Caco-2 (cell line): Measurements from ENCODE around the gene VCX2. TPM values are rescaled to one million over a fixed set of nuclear protein-coding genes. Genes with fewer than 3 reads are reported as not detected.
"Not testable (repeated sequence)": the region's sequence is repeated elsewhere in the genome, so short reads cannot be mapped to it uniquely, and the experiment has no call there.

ENCODE experiments used
- BruUV-seq: library from RNA; stranded (reverse); fragments of 400-500 nt; replicated peaks from 2 replicates; lab custom pipeline; 2021; lab: Mats Ljungman, UMichigan
- CTCF ChIA-PET: fragments of 300-600 bp; sonication (Branson Sonifier 250); formaldehyde crosslinking; loops from one replicate; lab custom pipeline; 2022; ENCODE audit warnings: antibody characterized with exemption; lab: Charles Lee
- POLR2A ChIA-PET: fragments of 300-600 bp; sonication (Branson Sonifier 250); formaldehyde crosslinking; loops from one replicate; lab custom pipeline; 2022; ENCODE audit warnings: antibody characterized with exemption; lab: Charles Lee
- DNase-seq, 2 experiments: peaks; one replicate each; pipeline versions ENCODE4 v3.0.0 to v3.0.0-alpha.2; 2020 to 2022
- H3K27me3 ChIP-seq: replicated peaks from 2 replicates; pipeline ENCODE4 v1.6.0; 2011; ENCODE audit warnings: low read length; ENCODE audit not compliant: control insufficient read depth, insufficient read depth
- H3K36me3 ChIP-seq: 2 replicates; pipeline ENCODE4 v1.5.1; 2011; ENCODE audit warnings: low read length; ENCODE audit not compliant: control insufficient read depth, insufficient read depth
- H3K4me1 ChIP-seq: fragments of 250-450 bp; sonication (Bioruptor Pico); 2 replicates; pipeline ENCODE4 v1.5.1; 2020; ENCODE audit warnings: mild to moderate bottlenecking
- H3K4me3 ChIP-seq: 2 replicates; pipeline ENCODE4 v1.5.1; 2011; ENCODE audit warnings: low read depth, mild to moderate bottlenecking, control low read depth, low read length
- H3K9me3 ChIP-seq: fragments of 250-450 bp; sonication (Bioruptor Pico); 2 replicates; pipeline ENCODE4 v1.5.1; 2020; ENCODE audit warnings: mild to moderate bottlenecking, moderate library complexity
- H3K27ac Mint-ChIP-seq: one replicate; pipeline ENCODE4 v1.8.0; 2022; ENCODE audit warnings: mixed read lengths; ENCODE audit not compliant: unreplicated experiment
- H3K27me3 Mint-ChIP-seq: one replicate; pipeline ENCODE4 v1.8.0; 2022; ENCODE audit warnings: mixed read lengths; ENCODE audit not compliant: insufficient read depth, unreplicated experiment
- H3K36me3 Mint-ChIP-seq: one replicate; pipeline ENCODE4 v1.8.0; 2022; ENCODE audit warnings: mild to moderate bottlenecking, mixed read lengths; ENCODE audit not compliant: insufficient read depth, unreplicated experiment
- H3K4me1 Mint-ChIP-seq: one replicate; pipeline ENCODE4 v1.8.0; 2022; ENCODE audit warnings: low read depth, mixed read lengths; ENCODE audit not compliant: unreplicated experiment
- H3K4me3 Mint-ChIP-seq: one replicate; pipeline ENCODE4 v1.8.0; 2022; ENCODE audit warnings: mild to moderate bottlenecking, moderate library complexity, mixed read lengths; ENCODE audit not compliant: unreplicated experiment
- H3K9me3 Mint-ChIP-seq: one replicate; pipeline ENCODE4 v1.8.0; 2022; ENCODE audit warnings: mixed read lengths; ENCODE audit not compliant: unreplicated experiment
- CTCF ChIP-seq, 2 experiments: fragments of 200-600 bp in 1 of 2; IDR thresholded peaks; 1 replicate in 1 of 2; 2 replicates in 1 of 2; pipeline versions ENCODE4 v1.5.1 to v1.8.0; 2011 to 2022; ENCODE audit warnings: antibody characterized with exemption in 1 of 2, control low read depth in 1 of 2, inconsistent platforms in 1 of 2, low read depth in 1 of 2, low read length in 1 of 2, mild to moderate bottlenecking in 1 of 2, moderate library complexity in 1 of 2; ENCODE audit not compliant: insufficient read depth in 1 of 2, severe bottlenecking in 1 of 2, unreplicated experiment in 1 of 2
- intact Hi-C: fragments of 100-400 bp; cut with micrococcal nuclease; formaldehyde crosslinking; loops from one replicate; pipeline ENCODE4 v1.10.0; 2022; ENCODE audit not compliant: unreplicated experiment
- microRNA-seq: library from miRNA; unstranded; fragments of <30 nt; microRNA quantifications from one replicate; pipeline ENCODE4 v1.2.0, GENCODE V29; 2022
- total RNA-seq: library from RNA; stranded (reverse); gene quantifications from 2 replicates; pipeline ENCODE4 v1.2.3, GENCODE V29; 2022

The VCX2 gene
- total RNA-seq, 1 experiment from 2014 or later = not detected

GRCh38 chrX:8122538-8122937 lies 48.5 kb downstream of the VCX2 start:
- Histone ChIP-seq H3K9me3 (no peaks in the 10 kb centered on the region), H3K4me3 (no peak overlapping the region), H3K4me1 (no peaks in the 10 kb centered on the region), H3K36me3 (no peaks in the 10 kb centered on the region), H3K27me3 (no peaks in the 10 kb centered on the region)
- BruUV-seq = no TSS peak
- H3K36me3 Mint-ChIP-seq = no peaks in the 10 kb centered on the region
- no peak overlapping the region for H3K27ac Mint-ChIP-seq
- CTCF ChIA-PET = no interaction called here
- H3K27me3 Mint-ChIP-seq = no peaks in the 10 kb centered on the region
- intact Hi-C loops = no loop called here
- TF ChIP-seq CTCF (IDR thresholded peaks at IDR 0.05; ENCODE audit: insufficient read depth in 1 of 2, low read depth in 1 of 2, low read length in 1 of 2, severe bottlenecking in 1 of 2, unreplicated experiment in 1 of 2) = no peak
- no peak overlapping the region for H3K4me3 Mint-ChIP-seq
- H3K9me3 Mint-ChIP-seq = no peaks in the 10 kb centered on the region
- POLR2A ChIA-PET = no interaction called here
- no peaks in the 10 kb centered on the region for H3K4me1 Mint-ChIP-seq
- no peak for DNase-seq

GRCh38 chrX:8121391-8121790 lies 49.7 kb downstream of the VCX2 start:
- H3K36me3 Mint-ChIP-seq, POLR2A ChIA-PET, H3K4me3 ChIP-seq, BruUV-seq, CTCF ChIA-PET, H3K36me3 ChIP-seq, H3K9me3 Mint-ChIP-seq, H3K27me3 Mint-ChIP-seq, H3K4me3 Mint-ChIP-seq, DNase-seq, H3K27ac Mint-ChIP-seq, H3K9me3 ChIP-seq, H3K27me3 ChIP-seq, intact Hi-C loops, H3K4me1 ChIP-seq, H3K4me1 Mint-ChIP-seq: not testable (repeated sequence)

Small RNA genes lying within 50 kb of the gene (microRNA-seq; reads per million reads assigned to microRNA genes)
- 19.7 reads per million, percentile 57 among the genes with 10 or more reads in this experiment for gene MIR651

Other genes starting within 250 kb of the VCX2 start
- 13.5 and 14.4 TPM in 2 replicates for gene PNPLA4, start 243.9 kb downstream of the VCX2 start, total RNA-seq